ENCODE results near the gene TUBB.
"Not testable (repeated sequence)": the region's sequence is repeated elsewhere in the genome, so short reads cannot be mapped to it uniquely, and the experiment has no call there.

The TUBB gene

GRCh38 chr6:30759575-30760239, 39.6 kb downstream of the TUBB start:
- no peak for DNase-seq (ENCODE audit: low read depth in 2 of 2)

DNA sequence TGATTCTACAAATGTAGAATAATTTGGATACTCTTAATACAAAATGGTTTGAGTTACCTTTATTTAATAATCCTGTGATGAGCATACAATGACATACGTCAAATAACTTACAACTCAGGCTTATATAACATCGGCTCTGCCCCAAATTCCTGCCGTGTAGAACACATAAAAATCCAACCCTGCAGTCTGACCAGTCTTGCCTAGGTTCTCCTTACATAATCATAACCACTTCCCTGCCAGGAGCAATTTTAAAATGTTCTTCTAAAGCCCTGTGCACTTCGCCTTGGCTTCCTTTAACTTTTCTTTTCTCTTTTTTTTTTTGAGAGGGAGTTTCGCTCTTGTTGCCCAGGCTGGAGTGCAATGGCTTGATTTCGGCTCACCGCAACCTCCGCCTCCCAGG, 40.4 kb downstream of the TUBB start:
- no peak for DNase-seq (ENCODE audit: low read depth in 2 of 2)

- DNase-seq (ENCODE audit: low read depth in 2 of 2) = no peak
Measured at GRCh38 chr6:30761791-30762429, 41.8 kb downstream of the TUBB start.

DNA sequence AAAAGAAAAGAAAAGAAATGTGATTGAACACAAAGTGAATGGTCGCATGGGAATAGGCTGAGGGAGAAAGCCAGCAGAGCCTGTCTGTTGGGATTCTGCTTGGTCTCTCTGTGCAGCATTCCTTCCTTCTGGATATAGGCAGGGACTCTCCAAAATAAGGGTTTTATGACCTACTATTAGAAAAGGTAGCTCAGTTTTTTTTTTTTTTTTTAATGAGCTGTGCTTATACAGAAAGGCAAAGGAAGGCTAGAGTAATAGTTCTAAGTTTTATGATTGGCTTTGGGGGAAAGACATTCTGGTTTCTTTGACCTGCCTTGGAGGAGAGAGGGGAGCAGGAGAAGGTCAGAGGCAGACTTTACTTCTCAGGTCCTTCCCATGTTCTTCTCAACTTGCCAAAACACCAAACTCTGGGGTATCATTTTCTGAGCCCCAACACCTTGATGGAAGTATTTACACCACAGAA, 43.0 kb downstream of the TUBB start:
- no peak for DNase-seq (ENCODE audit: low read depth in 2 of 2)

DNA sequence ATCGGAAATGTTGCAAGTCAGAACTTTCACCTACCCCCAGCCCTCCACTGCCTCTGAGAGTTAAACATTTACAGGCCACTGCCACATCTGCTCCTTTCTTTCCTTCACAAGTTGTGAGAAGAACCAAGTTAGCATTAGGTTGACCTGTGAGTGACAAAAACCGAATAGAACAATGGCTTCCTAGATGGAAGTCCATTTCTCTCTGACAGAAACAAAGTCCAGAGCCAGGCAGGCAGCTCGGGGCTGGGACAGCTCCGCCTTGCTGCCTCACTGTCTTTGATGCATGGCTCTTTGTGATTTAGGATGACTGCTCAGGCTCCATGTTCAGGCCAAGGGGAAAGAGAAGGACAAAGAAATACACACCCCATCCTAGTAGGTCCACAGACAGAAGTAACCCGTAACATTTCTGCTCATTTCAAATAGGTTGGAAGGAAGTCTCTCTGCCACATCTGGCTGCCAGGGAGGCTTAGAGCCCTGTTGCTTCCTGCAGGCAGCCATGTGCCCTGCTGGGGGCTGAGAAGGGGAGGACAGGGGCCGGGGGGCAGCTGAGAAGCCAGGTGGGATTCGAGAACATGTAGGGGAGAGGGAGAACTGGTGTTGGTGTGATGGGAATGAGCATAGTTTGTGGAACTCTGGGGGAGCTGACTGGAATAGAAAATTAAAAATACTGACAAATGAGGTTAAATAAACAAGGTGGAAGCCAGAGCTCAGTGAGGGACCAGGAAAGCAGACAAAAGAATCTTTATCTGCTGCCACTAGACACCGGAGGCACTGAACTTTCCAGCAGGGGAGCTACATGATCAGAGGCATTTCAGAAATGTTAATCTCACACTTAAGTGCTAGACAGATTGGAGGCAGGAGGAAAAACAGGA, 43.7 kb downstream of the TUBB start:
- DNase-seq (ENCODE audit: low read depth in 2 of 2) = no peak

GRCh38 chr6:30764490-30765043, 44.4 kb downstream of the TUBB start:
- DNase-seq (ENCODE audit: low read depth in 2 of 2) = not testable (repeated sequence)

- not testable (repeated sequence) for DNase-seq (ENCODE audit: low read depth in 2 of 2)
Measured at GRCh38 chr6:30765495-30765894, 45.3 kb downstream of the TUBB start.

- DNase-seq (ENCODE audit: low read depth in 2 of 2) = no peak
Measured at GRCh38 chr6:30766461-30767157, 46.5 kb downstream of the TUBB start.

DNA sequence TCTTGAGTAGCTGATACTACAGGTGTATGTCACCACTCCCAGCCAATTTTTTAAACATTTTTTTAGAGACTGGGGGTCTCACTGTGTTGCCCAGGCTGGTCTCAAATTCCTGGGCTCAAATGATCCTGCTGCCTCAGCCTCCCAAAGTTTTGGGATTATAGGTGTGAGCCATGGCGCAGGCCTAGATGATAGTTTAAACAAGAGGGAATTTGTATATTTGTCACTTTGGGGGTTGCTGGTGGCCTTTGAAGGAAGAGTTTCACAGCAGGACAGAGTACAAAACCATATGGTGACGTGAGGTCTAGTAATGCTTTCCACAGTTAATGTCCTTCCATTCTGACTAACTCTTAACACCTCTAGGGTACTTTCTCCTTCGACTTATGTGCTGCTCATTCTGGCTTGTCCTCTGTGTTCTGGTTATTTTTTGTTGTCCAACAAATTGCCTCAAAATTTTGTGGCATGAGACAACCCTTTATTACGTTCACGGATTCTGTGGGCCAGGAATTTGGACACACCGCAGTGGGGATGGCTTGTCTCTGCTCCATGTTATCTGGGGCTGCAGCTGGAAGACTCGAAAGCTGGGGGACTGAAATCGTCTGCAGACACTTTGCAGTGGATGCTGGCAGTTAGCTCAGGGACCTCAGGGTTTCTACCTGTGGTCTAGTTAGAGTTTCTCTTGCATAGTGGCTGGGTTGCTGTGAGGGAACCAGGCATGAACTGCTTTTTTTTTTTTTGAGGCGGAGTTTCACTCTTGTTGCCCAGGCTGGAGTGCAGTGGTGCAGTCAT, 47.2 kb downstream of the TUBB start:
- DNase-seq (ENCODE audit: low read depth in 2 of 2) = no peak

DNA sequence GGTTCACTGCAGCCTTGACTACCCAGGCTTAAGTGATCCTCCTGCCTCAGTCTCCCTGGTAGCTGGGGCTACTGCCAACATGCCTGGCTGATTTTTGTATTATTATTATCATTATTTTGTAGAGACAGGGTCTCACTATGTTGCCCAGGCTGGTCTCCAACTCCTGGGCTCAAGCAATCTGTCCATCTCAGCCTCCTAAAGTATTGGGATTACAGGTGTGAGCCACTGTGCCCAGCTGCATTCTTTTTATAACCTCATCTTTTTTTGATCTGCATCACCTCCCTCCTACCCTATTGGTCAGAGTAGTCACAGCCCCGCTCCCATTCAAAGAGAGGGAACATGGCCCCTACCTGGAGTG, 47.8 kb downstream of the TUBB start:
- DNase-seq (ENCODE audit: low read depth in 2 of 2) = no peak

- DNase-seq (ENCODE audit: low read depth in 2 of 2) = peak in 1 of 2 experiments; percentile 19
Measured at GRCh38 chr6:30768634-30769087, 48.5 kb downstream of the TUBB start.

DNA sequence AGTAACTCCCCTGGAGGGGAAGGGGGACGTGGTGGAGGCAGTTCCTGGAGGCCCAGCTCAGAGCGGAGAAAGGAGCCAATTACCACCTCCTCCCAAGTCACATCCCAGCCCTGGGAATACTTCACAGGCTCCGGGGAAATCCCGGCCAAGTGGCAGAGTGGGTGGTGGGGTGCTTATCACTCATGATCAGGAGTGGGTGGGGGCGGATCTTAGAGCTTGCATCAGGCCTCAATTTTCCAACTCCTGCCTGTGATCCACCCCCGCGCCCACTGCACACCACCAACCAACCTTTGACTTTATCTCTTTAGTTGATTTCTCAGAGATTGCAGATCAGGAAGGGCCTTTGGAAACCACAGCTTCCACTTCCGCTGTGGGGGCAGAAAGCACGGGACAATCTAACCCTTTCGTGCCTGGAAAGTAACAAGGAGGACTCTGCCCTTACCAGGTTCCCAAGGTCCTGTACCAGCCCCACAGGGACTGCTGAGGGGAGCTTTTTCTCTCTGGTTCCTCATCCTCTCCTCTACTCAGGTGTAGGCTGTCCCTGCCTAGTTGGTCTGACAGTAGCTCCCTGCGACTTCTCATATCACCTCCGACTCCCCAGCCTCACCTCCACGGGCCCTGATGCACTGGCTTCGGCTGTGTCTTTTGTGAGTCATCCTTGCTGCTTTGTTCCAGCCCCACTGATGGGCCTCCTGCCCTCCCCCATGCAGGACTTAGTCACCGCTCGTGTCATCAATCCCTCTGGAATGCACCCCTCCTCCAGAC, 49.1 kb downstream of the TUBB start:
- peak; percentile 74 to 83 for DNase-seq (ENCODE audit: low read depth in 2 of 2)

DNA sequence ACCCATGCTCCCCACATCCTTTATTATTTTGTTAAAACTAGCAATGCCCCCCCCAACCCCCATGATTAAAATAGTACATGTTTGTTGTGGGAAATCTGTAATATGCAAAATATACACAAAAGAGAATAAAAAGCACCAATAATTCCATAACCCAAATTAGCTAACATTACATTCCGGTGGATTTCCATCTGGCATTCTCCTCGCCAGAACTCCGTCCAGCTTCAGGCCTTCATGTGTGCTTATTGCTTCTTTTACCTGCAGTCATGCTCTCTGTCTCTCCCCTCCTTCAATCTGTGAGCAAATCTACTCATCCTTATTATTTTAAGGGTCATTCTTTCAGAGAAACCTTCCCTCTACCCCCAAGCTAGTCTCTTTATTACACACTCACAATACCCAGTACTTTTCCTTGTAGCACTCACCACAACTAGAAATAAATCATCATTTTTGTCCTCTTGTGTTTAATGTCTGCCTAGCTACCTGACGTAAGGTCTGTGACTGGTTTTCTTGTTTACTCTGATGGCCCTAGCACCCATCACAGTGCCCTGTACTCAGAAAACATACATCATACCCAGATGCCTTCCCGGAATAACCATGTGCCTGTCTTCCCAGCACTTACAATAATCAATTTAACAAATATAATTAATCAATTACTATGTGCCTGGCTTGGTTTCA, 49.8 kb downstream of the TUBB start:
- no peak for DNase-seq (ENCODE audit: low read depth in 2 of 2)

DNA sequence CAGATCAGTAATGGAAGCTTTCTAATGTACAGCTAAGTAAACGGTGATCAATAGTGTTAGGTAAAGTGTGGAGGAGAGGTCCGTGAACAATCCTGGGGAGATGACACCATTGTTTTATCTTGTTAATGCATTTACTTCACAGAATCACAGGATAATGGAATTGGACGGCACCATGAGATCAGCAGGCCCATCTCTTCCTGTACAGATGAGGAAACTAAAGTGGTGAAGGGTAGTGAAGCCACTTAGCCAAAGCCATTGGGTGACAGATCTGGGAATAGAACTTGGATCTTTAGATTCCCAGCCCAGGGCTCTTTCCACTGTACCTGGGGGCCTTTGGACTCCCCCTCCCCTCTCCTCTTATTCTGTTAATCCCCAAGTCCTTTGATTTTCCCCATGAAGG, 50.4 kb downstream of the TUBB start:
- no peak for DNase-seq (ENCODE audit: low read depth in 2 of 2)

- no peak for DNase-seq (ENCODE audit: low read depth in 2 of 2)
Measured at GRCh38 chr6:30774701-30775100, 54.5 kb downstream of the TUBB start.
